H1 (cell line): ENCODE results near the gene SPTB. TPM values are rescaled to one million over a fixed set of nuclear protein-coding genes. Genes with fewer than 3 reads are reported as not detected.

Experiments
- E2F6 ChIP-seq: IDR thresholded peaks from 2 replicates; pipeline ENCODE4 v1.6.1; 2012; ENCODE audit warnings: inconsistent platforms
- JUND ChIP-seq: IDR thresholded peaks from 2 replicates; pipeline ENCODE4 v1.6.1; 2011; ENCODE audit warnings: mild to moderate bottlenecking, improper control_type of control experiment, low read length
- RNF2 ChIP-seq: fragments of 200-900, 300-1000 bp; sonication (generic); IDR thresholded peaks from 2 replicates; pipeline ENCODE4 v1.7.1; 2016; ENCODE audit warnings: borderline replicate concordance, low read depth, mild to moderate bottlenecking, antibody characterized with exemption, low read length; ENCODE audit not compliant: poor library complexity, severe bottlenecking; ENCODE audit errors: missing control alignments
- SAP30 ChIP-seq: fragments of 300-600 bp; sonication (generic); IDR thresholded peaks from 2 replicates; pipeline ENCODE4 v1.7.1; 2012; ENCODE audit warnings: low read length, moderate library complexity, mild to moderate bottlenecking, inconsistent platforms; ENCODE audit not compliant: insufficient read depth, insufficient replicate concordance
- SIX5 ChIP-seq: IDR thresholded peaks from 2 replicates; pipeline ENCODE4 v1.6.1; 2011; ENCODE audit warnings: mild to moderate bottlenecking, low read depth, low read length
- TBP ChIP-seq: IDR thresholded peaks from 2 replicates; pipeline ENCODE4 v1.6.1; 2011; ENCODE audit warnings: low read depth, low read length, improper control_type of control experiment
- TCF12 ChIP-seq: IDR thresholded peaks from 2 replicates; pipeline ENCODE4 v1.6.1; 2011; ENCODE audit warnings: low read depth, mild to moderate bottlenecking, low read length
- ZNF274 ChIP-seq: IDR thresholded peaks from 2 replicates; pipeline ENCODE4 v1.7.0; 2012; ENCODE audit warnings: low read length, borderline replicate concordance; ENCODE audit errors: extremely low read depth
- polyA plus RNA-seq, 7 experiments: library from polyadenylated mRNA; depleted of rRNA in 3 of 7; stranded (reverse) in 5 of 7; unstranded in 2 of 7; fragments of >200 nt in 5 of 7; fragments of 200-250 nt in 2 of 7; gene quantifications; 1 replicate in 5 of 7; 2 replicates in 1 of 7; 4 replicates in 1 of 7; pipeline versions ENCODE4 v1.2.1 to v1.2.3, GENCODE V29; 2011 to 2013; ENCODE audit warnings: missing spikeins in 2 of 7, mixed read lengths in 2 of 7
- total RNA-seq: library from RNA; stranded (reverse); fragmentation: NEBNext Ultra II Directional; extraction: Animal tissue kit (Norgen Biotek cat#: 25700); gene quantifications from 2 replicates; pipeline ENCODE4 v1.2.1, GENCODE V29; 2021

SPTB gene
- total and polyA plus RNA-seq, 2 of the 8 experiments (the other 6 are each of a cell fraction or from before 2014, with no cell fraction given) = 0.30 to 2.4 TPM

DNA sequence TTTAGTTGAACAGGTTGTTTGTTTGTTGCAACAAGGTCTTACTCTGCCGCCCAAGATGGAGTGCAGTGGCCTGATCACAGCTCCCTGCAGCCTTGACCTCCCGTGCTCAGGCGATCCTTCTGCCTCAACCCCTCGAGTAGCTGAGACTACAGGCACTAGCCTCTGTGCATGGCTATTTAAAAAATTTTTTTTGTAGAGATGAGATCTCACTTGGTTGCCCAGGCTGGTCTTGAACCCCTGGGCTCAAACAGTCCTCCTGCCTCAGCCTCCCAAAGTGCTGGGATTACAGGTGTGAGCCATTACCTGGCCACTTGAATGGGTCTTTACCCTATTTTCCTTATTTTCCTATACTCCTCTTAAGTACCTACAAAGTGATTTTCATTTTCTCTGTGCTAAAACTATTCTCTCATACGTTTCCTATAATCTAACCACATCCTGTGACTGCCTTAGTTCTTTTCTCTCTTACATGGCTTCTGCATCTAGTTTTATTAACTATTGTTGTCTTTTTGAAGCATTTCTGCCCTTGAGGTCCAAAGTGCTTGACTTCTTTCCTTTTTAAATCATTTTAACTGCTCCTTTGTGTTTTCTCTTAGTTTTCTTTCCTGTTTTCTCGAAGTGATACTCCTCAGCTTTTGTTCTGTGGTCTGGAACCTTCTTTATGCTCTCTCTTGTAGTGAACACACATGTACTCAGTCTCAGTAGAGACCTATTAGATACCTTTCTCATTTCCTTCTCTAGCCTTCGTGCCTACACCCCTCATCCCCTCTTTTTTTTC lies 48.7 kb upstream of the SPTB start (continued):
- TF ChIP-seq SIX5 (no peak), TBP (no peak), ZNF274 (no peak), RNF2 (no peak), E2F6 (no peak), JUND (no peak), TCF12 (no peak), SAP30 (no peak)
- TF ChIP-seq, all 59 proteins: peak for 0
